AG09319 (cell line): Measurements from ENCODE around the gene MMS22L.

Experiments used
- DNase-seq: peaks from one replicate; pipeline ENCODE4 v3.0.0-alpha.2; 2010; ENCODE audit warnings: low read depth; ENCODE audit errors: extremely low read depth
- TF ChIP-seq, protein P1 (sequence below): IDR thresholded peaks from 2 replicates; pipeline ENCODE4 v1.5.1; 2011; ENCODE audit warnings: low read depth, mild to moderate bottlenecking, inconsistent platforms, low read length, moderate library complexity

The MMS22L gene

DNA sequence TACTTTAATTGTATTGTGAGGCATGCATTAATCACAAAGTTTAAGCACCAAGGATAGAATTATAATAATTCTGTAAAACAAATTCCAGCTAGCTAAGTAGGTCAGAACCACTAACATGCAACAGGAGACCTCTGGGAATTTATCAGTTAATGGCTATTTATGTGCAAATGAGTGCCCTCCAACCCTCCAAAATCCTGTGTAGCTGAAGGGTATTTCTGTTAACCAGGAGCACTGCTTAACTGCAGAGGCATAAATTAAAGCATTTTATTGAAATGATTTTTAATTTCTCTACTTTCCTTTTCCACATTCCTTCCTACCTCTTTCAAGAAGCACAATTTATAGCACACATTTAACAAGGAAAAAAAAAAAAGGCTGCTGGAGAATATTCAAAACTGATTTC is 77.0 kb downstream of the MMS22L start:
- TF ChIP-seq, protein P1, sequence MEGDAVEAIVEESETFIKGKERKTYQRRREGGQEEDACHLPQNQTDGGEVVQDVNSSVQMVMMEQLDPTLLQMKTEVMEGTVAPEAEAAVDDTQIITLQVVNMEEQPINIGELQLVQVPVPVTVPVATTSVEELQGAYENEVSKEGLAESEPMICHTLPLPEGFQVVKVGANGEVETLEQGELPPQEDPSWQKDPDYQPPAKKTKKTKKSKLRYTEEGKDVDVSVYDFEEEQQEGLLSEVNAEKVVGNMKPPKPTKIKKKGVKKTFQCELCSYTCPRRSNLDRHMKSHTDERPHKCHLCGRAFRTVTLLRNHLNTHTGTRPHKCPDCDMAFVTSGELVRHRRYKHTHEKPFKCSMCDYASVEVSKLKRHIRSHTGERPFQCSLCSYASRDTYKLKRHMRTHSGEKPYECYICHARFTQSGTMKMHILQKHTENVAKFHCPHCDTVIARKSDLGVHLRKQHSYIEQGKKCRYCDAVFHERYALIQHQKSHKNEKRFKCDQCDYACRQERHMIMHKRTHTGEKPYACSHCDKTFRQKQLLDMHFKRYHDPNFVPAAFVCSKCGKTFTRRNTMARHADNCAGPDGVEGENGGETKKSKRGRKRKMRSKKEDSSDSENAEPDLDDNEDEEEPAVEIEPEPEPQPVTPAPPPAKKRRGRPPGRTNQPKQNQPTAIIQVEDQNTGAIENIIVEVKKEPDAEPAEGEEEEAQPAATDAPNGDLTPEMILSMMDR, result no peak
- DNase-seq, result no peak

- TF ChIP-seq, protein P1, result no peak
- DNase-seq, result no peak
These were observed 79.7 kb downstream of the MMS22L start for GRCh38 chr6:97203343-97203742.

DNA sequence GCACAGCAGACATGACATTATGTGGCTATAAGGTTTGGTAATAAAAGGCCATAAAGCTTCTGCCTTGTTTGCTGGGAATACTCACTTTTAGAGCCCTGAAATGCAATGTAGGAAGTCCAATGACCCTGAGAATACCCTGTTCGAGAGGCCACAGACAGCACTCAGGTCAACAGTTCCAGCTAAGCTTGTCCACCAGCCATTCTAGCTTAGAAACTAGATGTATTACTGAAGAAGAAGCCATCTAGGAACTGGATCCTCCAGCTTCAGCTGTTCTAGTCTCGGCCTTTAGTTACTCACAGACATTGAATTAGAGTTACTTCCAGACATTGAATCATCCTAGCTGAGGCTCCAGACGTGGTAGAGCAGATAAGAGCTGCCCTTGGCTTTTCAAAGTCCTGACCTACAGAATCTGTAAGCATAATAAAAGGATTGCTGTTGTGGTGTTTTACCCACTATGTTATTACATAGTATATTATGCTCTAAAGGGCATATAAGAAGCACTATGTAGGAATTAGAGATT is 84.9 kb downstream of the MMS22L start:
- no peak for DNase-seq
- TF ChIP-seq, protein P1, result no peak

- TF ChIP-seq, protein P1, result no peak
- no peak for DNase-seq
These were observed 87.9 kb downstream of the MMS22L start for GRCh38 chr6:97195117-97195516.

DNA sequence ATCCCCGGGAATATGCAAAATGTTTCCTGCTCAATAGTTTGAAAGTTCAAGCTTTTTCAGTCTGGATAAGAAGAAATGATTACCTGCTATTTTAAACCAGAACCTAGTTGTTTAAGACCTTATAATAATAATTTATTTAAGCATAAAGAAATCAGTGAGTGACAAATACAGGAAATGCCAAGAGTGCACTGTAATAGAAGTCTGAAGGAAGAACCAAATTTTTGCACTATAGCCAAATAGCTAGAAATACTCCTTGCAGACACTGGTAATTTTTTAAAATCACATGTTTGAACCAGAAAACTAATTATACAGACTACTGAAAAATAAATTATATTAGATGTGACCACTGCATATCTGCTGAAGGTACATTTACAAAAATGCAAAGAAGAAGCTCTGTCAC is 93.2 kb downstream of the MMS22L start:
- TF ChIP-seq, protein P1, result no peak
- no peak for DNase-seq

- no peak for DNase-seq
- TF ChIP-seq, protein P1, result no peak
These were observed 95.1 kb downstream of the MMS22L start for GRCh38 chr6:97187951-97188350.

DNA sequence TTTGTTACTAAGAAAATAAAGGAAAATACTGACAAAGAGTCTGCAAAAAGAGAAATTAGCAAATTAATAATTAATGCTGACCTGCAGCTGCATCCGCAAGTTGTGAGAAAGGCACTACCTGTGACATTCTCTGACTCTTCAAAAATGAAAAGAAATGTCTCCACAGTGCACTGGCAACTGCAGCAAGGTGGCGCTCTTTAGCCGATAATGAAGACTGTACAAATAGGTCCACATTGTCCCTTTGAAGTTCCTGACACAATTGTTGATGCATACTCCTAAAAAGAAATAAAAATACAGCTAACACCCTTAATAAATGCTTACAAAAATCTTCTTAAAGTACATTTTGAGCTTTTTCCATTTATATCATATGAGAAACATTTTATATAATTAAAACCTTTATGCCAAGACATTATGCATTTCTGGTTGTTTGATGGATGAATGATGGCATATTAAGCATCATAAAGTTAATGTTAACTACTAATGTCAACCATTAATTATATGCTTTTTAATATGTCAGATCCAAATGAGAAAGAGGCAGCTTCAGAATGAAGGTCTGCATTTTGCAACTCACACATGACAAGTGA is 96.5 kb downstream of the MMS22L start:
- DNase-seq, result peak; percentile 19

More for the DNA sequence above, 96.5 kb downstream of the MMS22L start:
- TF ChIP-seq, protein P1, result peak; percentile 95
